Naive thymus-derived CD4-positive, alpha-beta T cell (primary cell): ENCODE data around the gene SUPT4H1. TPM values are rescaled to one million over a fixed set of nuclear protein-coding genes. Genes with fewer than 3 reads are reported as not detected.

Experiments used
- ATAC-seq: fragments of 150-1000 bp; cut with Tn5 transposase; 2 replicates; pipeline ENCODE4 v1.10.0; 2021; ENCODE audit warnings: mild to moderate bottlenecking, moderate library complexity
- CTCF ChIA-PET: fragments of 350-600 bp; sonication (Branson Sonifier 250); formaldehyde crosslinking; loops from one replicate; lab custom pipeline; 2021; ENCODE audit warnings: antibody characterized with exemption; lab: Charles Lee
- POLR2A ChIA-PET: fragments of 350-600 bp; sonication (Branson Sonifier 250); formaldehyde crosslinking; loops from one replicate; lab custom pipeline; 2021; ENCODE audit warnings: antibody characterized with exemption, inconsistent platforms; lab: Charles Lee
- DNase-seq, 9 donors: peaks; one replicate each; pipeline versions ENCODE4 v3.0.0 to v3.0.0-alpha.2; 2020 to 2022; ENCODE audit warnings: mixed read lengths in 1 of 9
- H3K27ac ChIP-seq: one replicate; pipeline ENCODE4 v1.7.0; 2013; ENCODE audit warnings: mild to moderate bottlenecking, low read depth, low read length, moderate library complexity
- H3K27me3 ChIP-seq, 2 donors: one replicate each; pipeline ENCODE4 v1.7.0; 2013; ENCODE audit warnings: low read length in 2 of 2, mild to moderate bottlenecking in 2 of 2, moderate library complexity in 2 of 2; ENCODE audit not compliant: control insufficient read depth in 2 of 2, insufficient read depth in 2 of 2
- H3K36me3 ChIP-seq, 3 experiments: 1 replicate in 2 of 3; 2 replicates in 1 of 3; pipeline ENCODE4 v1.7.0; 2013; ENCODE audit warnings: low read length in 3 of 3, mild to moderate bottlenecking in 3 of 3, moderate library complexity in 1 of 3; ENCODE audit not compliant: insufficient read depth in 3 of 3, control insufficient read depth in 2 of 3
- H3K4me1 ChIP-seq, 2 donors: one replicate each; pipeline ENCODE4 v1.7.0; 2013; ENCODE audit warnings: low read length in 2 of 2, mild to moderate bottlenecking in 2 of 2, moderate library complexity in 1 of 2; ENCODE audit not compliant: control insufficient read depth in 2 of 2, insufficient read depth in 2 of 2
- H3K4me3 ChIP-seq: 2 replicates; pipeline ENCODE4 v1.7.0; 2013; ENCODE audit warnings: mild to moderate bottlenecking, low read length
- H3K9me3 ChIP-seq, 3 experiments: 1 replicate in 2 of 3; 2 replicates in 1 of 3; pipeline ENCODE4 v1.7.0; 2013; ENCODE audit warnings: low read length in 3 of 3; ENCODE audit not compliant: control insufficient read depth in 2 of 3
- H3K27ac Mint-ChIP-seq, 9 donors: one replicate each; pipeline ENCODE4 v1.8.0; 2020 to 2022; ENCODE audit warnings: mixed read lengths in 9 of 9, mild to moderate bottlenecking in 8 of 9, moderate library complexity in 5 of 9, inconsistent platforms in 2 of 9
- H3K27me3 Mint-ChIP-seq, 5 donors: one replicate each; pipeline ENCODE4 v1.8.0; 2021 to 2022; ENCODE audit warnings: mixed read lengths in 5 of 5, mild to moderate bottlenecking in 1 of 5
- H3K36me3 Mint-ChIP-seq, 5 donors: one replicate each; pipeline ENCODE4 v1.8.0; 2020 to 2022; ENCODE audit warnings: mixed read lengths in 5 of 5, mild to moderate bottlenecking in 3 of 5, inconsistent platforms in 1 of 5
- H3K4me1 Mint-ChIP-seq, 7 donors: one replicate each; pipeline ENCODE4 v1.8.0; 2020 to 2022; ENCODE audit warnings: mixed read lengths in 7 of 7, mild to moderate bottlenecking in 3 of 7, inconsistent platforms in 1 of 7
- H3K4me3 Mint-ChIP-seq, 10 donors: one replicate each; pipeline ENCODE4 v1.8.0; 2020 to 2022; ENCODE audit warnings: mild to moderate bottlenecking in 10 of 10, mixed read lengths in 10 of 10, moderate library complexity in 6 of 10, inconsistent platforms in 2 of 10
- H3K9me3 Mint-ChIP-seq, 11 donors: one replicate each; pipeline ENCODE4 v1.8.0; 2020 to 2022; ENCODE audit warnings: mixed read lengths in 11 of 11, mild to moderate bottlenecking in 4 of 11, inconsistent platforms in 1 of 11, moderate library complexity in 1 of 11
- intact Hi-C, 2 donors: fragments of 100-400 bp; cut with micrococcal nuclease; formaldehyde crosslinking; loops; one replicate each; pipeline ENCODE4 v1.15.1; 2023
- polyA plus RNA-seq, 2 donors: library from polyadenylated mRNA; unstranded; fragments of 300-500 nt; fragmentation: Illumina TruSeq; gene quantifications; one replicate each; pipeline ENCODE4 v1.2.3, GENCODE V29; 2021
- total RNA-seq, 6 experiments: library from RNA in 5 of 6; stranded (reverse) in 5 of 6; gene quantifications; 1 replicate in 5 of 6; 2 replicates in 1 of 6; pipeline ENCODE4 v1.2.3 and lab custom pipeline; 2021 to 2026

Gene SUPT4H1
- total and polyA plus RNA-seq, 7 experiments from 2014 or later: 36.0 to 91.7 (median 66.8) TPM

DNA sequence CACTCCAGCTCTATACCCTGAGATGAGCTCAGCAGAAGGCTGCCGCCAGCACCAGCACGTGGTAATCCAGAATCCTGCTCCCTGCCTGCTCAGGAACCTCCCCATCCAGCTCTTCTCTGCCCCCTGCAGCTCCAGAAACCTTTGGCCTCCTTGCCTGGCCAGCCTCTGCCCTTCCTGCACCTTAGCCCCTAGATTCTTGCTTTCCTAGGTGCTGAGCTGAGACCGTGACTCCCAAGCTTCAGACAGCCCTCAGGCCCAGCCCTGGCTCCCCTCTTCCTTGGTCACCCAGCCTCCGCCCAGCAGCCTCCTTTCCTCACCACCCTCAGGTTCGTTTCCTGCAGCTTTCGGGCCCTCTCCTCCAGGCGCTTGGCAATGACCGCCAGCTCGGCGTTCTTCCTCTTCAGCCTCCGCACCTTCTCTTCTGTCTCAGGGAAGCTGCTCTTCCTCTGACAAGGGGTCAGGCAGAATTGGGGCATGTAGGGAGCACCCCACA is 26.0 kb downstream of the SUPT4H1 start:
- Histone ChIP-seq H3K9me3 (no peaks in the 10 kb centered on the region), H3K4me3 (no peak overlapping the region), H3K4me1 (peaks cover 0 to 13% of the 10 kb centered on the region in 2 donors), H3K27me3 (no peaks in the 10 kb centered on the region), H3K36me3 (peaks cover 7 to 9% (median 8%) of the 10 kb centered on the region in 3 experiments), H3K27ac (no peak overlapping the region)
- ATAC-seq: no peak
- intact Hi-C loops: no loop called here
- DNase-seq: no peak
- no peaks in the 10 kb centered on the region for H3K9me3 Mint-ChIP-seq
- peak overlapping the region in 7 of 9 donors; percentile 24 to 84 (median 48) for H3K27ac Mint-ChIP-seq
- H3K27me3 Mint-ChIP-seq: peaks cover 0 to 6% (median 0%) of the 10 kb centered on the region in 5 donors
- CTCF ChIA-PET: interaction anchor here (0.9 to 3.5 kb wide), 4 partner anchors 9 to 20 kb away, joined by 3 to 35 read pairs (median 10); no protein-coding TSS in a partner anchor
- peak overlapping the region in 9 of 10 donors; percentile 19 to 100 (median 32) for H3K4me3 Mint-ChIP-seq
- H3K4me1 Mint-ChIP-seq: peaks cover 33 to 54% (median 47%) of the 10 kb centered on the region in 7 donors
- POLR2A ChIA-PET: interaction anchor here (0.8 to 17.0 kb wide), 7 partner anchors 9 to 189 kb away, joined by 3 to 792 read pairs (median 6); partner anchors contain the start of genes MTMR4, RNF43 and SUPT4H1
- H3K36me3 Mint-ChIP-seq: peaks cover 4 to 32% (median 8%) of the 10 kb centered on the region in 5 donors

DNA sequence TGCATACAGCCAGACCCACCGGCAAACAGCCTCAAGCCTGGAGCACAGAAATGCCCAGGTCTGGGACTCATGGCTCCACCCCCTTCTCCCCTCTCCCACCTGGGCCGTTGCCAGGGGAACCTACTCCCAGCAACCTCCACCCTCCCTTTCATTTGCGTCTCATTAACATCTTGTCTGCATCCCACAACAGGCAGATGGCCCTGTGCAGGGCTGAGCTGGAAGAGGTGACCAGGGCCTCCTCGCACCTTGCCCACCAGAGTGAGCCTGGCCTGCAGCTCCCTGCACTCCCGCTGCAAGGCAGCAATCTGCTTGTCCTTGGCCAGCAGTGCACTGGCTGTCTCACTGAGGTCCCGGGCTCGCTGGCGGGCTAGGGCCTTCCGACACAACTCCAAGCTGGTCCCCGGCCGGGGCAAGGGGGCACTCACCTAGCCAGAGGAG is 26.7 kb downstream of the SUPT4H1 start:
- POLR2A ChIA-PET: interaction anchor here (0.8 to 17.0 kb wide), 7 partner anchors 8 to 189 kb away, joined by 3 to 792 read pairs (median 6); partner anchors contain the start of genes MTMR4, RNF43 and SUPT4H1
- intact Hi-C loops: no loop called here

DNA sequence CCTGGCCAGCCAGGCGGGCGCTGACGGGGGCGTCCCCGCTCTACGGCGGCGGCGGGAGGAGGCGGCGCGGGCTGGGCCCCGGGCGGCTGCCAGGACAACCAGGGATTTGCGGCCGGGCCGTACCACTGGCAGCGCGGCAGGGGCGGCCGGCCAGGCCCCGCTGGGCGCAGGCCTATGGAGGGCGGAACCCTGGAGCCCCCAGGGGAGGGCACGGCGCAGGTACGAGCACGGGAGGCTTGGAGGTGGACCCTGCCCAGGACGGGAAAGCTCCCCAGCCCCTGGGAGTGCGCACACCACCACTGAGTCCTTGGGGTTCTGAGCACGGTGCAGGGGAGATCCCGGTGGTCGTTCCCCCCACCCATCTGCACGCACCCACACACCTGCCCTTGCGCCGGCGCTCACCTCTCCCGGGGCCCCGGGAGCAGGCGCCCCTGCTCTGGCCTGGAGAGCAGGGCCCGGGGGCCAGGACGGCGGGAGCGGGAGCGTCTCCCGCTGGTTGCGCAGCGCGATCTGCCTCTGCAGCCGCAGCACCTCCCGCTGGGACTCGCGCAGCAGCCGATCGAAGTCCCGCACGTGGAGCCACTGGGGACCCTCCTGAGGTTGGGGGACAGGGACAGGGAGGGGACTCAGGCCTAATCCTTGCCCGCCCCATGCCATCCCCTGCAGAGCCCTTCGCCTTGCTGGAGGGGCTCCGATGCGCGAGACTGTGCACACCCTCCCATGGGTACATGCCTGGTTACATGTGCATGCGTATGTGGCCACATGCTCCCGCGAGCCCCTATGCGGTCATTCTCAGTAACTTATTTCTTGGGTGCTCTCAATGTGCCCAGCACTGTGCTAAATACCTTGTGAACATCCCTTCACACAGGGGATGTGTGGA is 27.4 kb downstream of the SUPT4H1 start:
- ChIA-PET CTCF (interaction anchor here (12.5 kb wide), 1 partner anchor 19 kb away, joined by 257 read pairs; no protein-coding TSS in a partner anchor), POLR2A (interaction anchor here (0.8 to 17.0 kb wide), 5 partner anchors 8 to 42 kb away, joined by 3 to 792 read pairs (median 48); partner anchors contain the start of gene SUPT4H1)
- Mint-ChIP-seq H3K4me3 (peak overlapping the region in 8 of 10 donors; percentile 7 to 100 (median 53)), H3K9me3 (no peaks in the 10 kb centered on the region), H3K36me3 (peaks cover 0 to 20% (median 0%) of the 10 kb centered on the region in 5 donors), H3K27me3 (peaks cover 0 to 4% (median 0%) of the 10 kb centered on the region in 5 donors), H3K27ac (peak overlapping the region in 4 of 9 donors; percentile 42 to 84 (median 56)), H3K4me1 (peaks cover 30 to 52% (median 47%) of the 10 kb centered on the region in 7 donors)
- H3K27me3 ChIP-seq: no peaks in the 10 kb centered on the region
- no peaks in the 10 kb centered on the region for H3K9me3 ChIP-seq
- no peak overlapping the region for H3K27ac ChIP-seq
- ATAC-seq (no peak), DNase-seq (no peak)
- intact Hi-C loops: no loop called here
- H3K4me3 ChIP-seq: no peak overlapping the region
- no peaks in the 10 kb centered on the region for H3K36me3 ChIP-seq
- H3K4me1 ChIP-seq: peaks cover 0 to 13% of the 10 kb centered on the region in 2 donors

More for the DNA sequence above, 26.7 kb downstream of the SUPT4H1 start:
- H3K4me1 Mint-ChIP-seq: peaks cover 33 to 55% (median 47%) of the 10 kb centered on the region in 7 donors
- DNase-seq (no peak), ATAC-seq (no peak)
- H3K36me3 ChIP-seq: peaks cover under 1 to 2% (median 1%) of the 10 kb centered on the region in 3 experiments
- H3K27me3 Mint-ChIP-seq: peaks cover 0 to 5% (median 0%) of the 10 kb centered on the region in 5 donors
- H3K27ac Mint-ChIP-seq: peak overlapping the region in 5 of 9 donors; percentile 42 to 84 (median 68)
- peaks cover 1 to 25% (median 3%) of the 10 kb centered on the region in 5 donors for H3K36me3 Mint-ChIP-seq
- no peaks in the 10 kb centered on the region for H3K27me3 ChIP-seq
- H3K4me3 Mint-ChIP-seq: peak overlapping the region in 9 of 10 donors; percentile 7 to 100 (median 53)
- H3K9me3 ChIP-seq: no peaks in the 10 kb centered on the region
- no peak overlapping the region for H3K27ac ChIP-seq
- CTCF ChIA-PET: interaction anchor here (1.4 to 3.5 kb wide), 3 partner anchors 8 to 19 kb away, joined by 10 to 35 read pairs (median 11); no protein-coding TSS in a partner anchor
- H3K4me3 ChIP-seq: no peak overlapping the region
- H3K4me1 ChIP-seq: peaks cover 0 to 13% of the 10 kb centered on the region in 2 donors
- H3K9me3 Mint-ChIP-seq: no peaks in the 10 kb centered on the region

DNA sequence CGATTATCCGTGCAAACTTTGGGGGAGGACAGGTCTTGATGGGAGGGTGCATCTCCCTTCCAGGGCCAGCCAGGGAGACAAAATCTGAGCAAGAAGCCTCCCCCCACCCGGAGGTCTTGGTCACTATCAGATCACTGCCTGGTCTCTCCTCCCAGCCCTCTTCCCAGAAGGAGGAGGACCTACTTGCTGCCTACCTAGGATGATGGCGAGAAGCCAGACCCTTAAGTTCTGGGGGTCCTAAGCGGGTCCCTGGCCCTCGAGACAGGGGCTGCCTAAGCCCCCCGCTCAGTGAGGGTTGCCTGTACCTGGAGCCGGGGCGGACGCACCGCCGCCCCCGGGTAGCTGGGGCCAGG is 28.0 kb downstream of the SUPT4H1 start:
- ChIA-PET CTCF (interaction anchor here (12.5 kb wide), 1 partner anchor 20 kb away, joined by 257 read pairs; no protein-coding TSS in a partner anchor), POLR2A (interaction anchor here (0.7 to 17.0 kb wide), 5 partner anchors 15 to 93 kb away, joined by 3 to 792 read pairs (median 3); partner anchors contain the start of genes RNF43 and SUPT4H1)
- H3K4me3 Mint-ChIP-seq: no peak overlapping the region
- H3K27me3 Mint-ChIP-seq: peaks cover 0 to 4% (median 0%) of the 10 kb centered on the region in 5 donors
- Histone ChIP-seq H3K9me3 (no peaks in the 10 kb centered on the region), H3K4me1 (peaks cover 0 to 13% of the 10 kb centered on the region in 2 donors), H3K27ac (no peak overlapping the region), H3K27me3 (no peaks in the 10 kb centered on the region), H3K36me3 (no peaks in the 10 kb centered on the region), H3K4me3 (no peak overlapping the region)
- no peaks in the 10 kb centered on the region for H3K9me3 Mint-ChIP-seq
- ATAC-seq: no peak
- peaks cover 0 to 16% (median 0%) of the 10 kb centered on the region in 5 donors for H3K36me3 Mint-ChIP-seq
- DNase-seq: no peak
- H3K4me1 Mint-ChIP-seq: peaks cover 26 to 46% (median 40%) of the 10 kb centered on the region in 7 donors
- intact Hi-C loops: no loop called here
- peak overlapping the region in 2 of 9 donors; percentile 55 to 65 for H3K27ac Mint-ChIP-seq

DNA sequence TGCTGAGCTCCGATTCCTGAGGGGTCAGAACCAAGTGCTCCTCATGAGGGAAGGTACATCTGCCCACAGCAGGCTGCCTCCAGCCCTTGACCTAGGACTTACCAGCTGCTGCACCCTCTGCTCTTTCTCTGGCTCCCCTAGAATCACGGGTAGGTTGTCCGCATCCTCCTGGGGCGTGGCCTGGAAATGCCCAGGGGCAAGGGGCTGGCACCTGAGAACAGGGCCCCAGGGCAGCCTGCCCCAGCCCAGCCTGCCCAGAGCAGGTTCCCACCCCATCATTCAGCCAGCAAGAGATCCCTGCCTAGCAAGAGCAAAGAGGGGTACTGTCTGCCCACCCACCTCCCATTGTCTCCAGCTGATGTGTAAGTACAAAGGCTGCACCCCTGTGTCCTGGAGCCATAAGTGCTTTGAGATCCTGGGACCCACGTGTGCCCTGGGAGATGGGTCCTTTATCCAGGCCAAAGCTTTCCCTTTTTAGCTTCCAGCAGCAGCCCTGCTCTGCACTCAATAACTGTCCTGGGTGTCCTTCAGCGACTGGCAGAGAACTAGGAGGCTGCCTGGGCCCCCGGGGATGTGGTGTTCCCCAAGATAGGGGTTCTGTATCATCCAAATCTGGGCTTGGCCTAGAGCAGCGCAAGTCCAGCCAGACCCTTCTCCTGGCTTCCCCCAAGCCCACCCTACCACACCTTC is 28.5 kb downstream of the SUPT4H1 start:
- Histone ChIP-seq H3K4me3 (no peak overlapping the region), H3K27ac (no peak overlapping the region), H3K4me1 (peaks cover 0 to 13% of the 10 kb centered on the region in 2 donors), H3K36me3 (no peaks in the 10 kb centered on the region), H3K27me3 (no peaks in the 10 kb centered on the region), H3K9me3 (no peaks in the 10 kb centered on the region)
- POLR2A ChIA-PET: interaction anchor here (0.7 to 17.0 kb wide), 5 partner anchors 16 to 93 kb away, joined by 3 to 792 read pairs (median 3); partner anchors contain the start of genes RNF43 and SUPT4H1
- Mint-ChIP-seq H3K36me3 (peaks cover 0 to 14% (median 0%) of the 10 kb centered on the region in 5 donors), H3K9me3 (no peaks in the 10 kb centered on the region), H3K4me3 (peak overlapping the region in 1 of 10 donors; percentile 47), H3K4me1 (peaks cover 23 to 41% (median 37%) of the 10 kb centered on the region in 7 donors), H3K27ac (peak overlapping the region in 2 of 9 donors; percentile 55 to 65), H3K27me3 (peaks cover 0 to 4% (median 0%) of the 10 kb centered on the region in 5 donors)
- CTCF ChIA-PET: interaction anchor here (0.6 to 12.5 kb wide), 2 partner anchors 20 to 356 kb away, joined by 3 to 257 read pairs; no protein-coding TSS in a partner anchor
- intact Hi-C loops: no loop called here
- DNase-seq (no peak), ATAC-seq (no peak)
